ENCODE data around the gene ROCK2. TPM values are rescaled to one million over a fixed set of nuclear protein-coding genes. Genes with fewer than 3 reads are reported as not detected.

ROCK2 gene
- polyA plus RNA-seq, 3 donors = 2.8 to 10.2 (median 4.3) TPM

- no peak overlapping the region for H3K27ac ChIP-seq (ENCODE audit: low read depth in 1 of 2, low read length in 2 of 2)
- no peak for TF ChIP-seq CTCF (IDR thresholded peaks at IDR 0.05)
- H3K36me3 ChIP-seq (replicated peaks in 1 of 2; ENCODE audit: control insufficient read depth in 1 of 2, insufficient read depth in 2 of 2, low read length in 2 of 2) = peaks cover 0 to 19% of the 10 kb centered on the region in 2 donors
- H3K4me3 Mint-ChIP-seq = no peak overlapping the region
- WGBS (ENCODE audit: insufficient coverage) = no CpG with 5 or more reads among the region's 2 CpGs
- H3K4me3 ChIP-seq (replicated peaks in 1 of 3; ENCODE audit: low read depth in 2 of 3, low read length in 3 of 3) = no peak overlapping the region
- H3K27me3 ChIP-seq (ENCODE audit: control insufficient read depth in 2 of 2, insufficient read depth in 2 of 2, low read length in 2 of 2) = no peaks in the 10 kb centered on the region
- no peaks in the 10 kb centered on the region for H3K4me1 ChIP-seq (ENCODE audit: control insufficient read depth in 1 of 2, insufficient read depth in 2 of 2, low read length in 2 of 2)
- peaks cover 0 to 3% (median 2%) of the 10 kb centered on the region in 3 donors for H3K27me3 Mint-ChIP-seq (ENCODE audit: low read depth in 3 of 3)
- H3K9ac ChIP-seq (ENCODE audit: insufficient read depth, low read length, poor library complexity, severe bottlenecking) = no peak overlapping the region
- peaks cover 9% of the 10 kb centered on the region for H4K20me1 ChIP-seq (ENCODE audit: insufficient read depth, low read length)
- peaks cover 12% of the 10 kb centered on the region for H3K79me2 ChIP-seq (ENCODE audit: insufficient read depth, low read length)
- no peak overlapping the region for H3K4me2 ChIP-seq (replicated peaks; ENCODE audit: extremely low read depth, low read length, poor library complexity, severe bottlenecking)
- H3K27ac Mint-ChIP-seq = no peak overlapping the region
- H3K9me3 ChIP-seq (replicated peaks in 1 of 2; ENCODE audit: control insufficient read depth in 1 of 2, insufficient read depth in 1 of 2, low read length in 2 of 2) = no peaks in the 10 kb centered on the region
- intact Hi-C loops (cut with micrococcal nuclease) = no loop called here
- H3K9me3 Mint-ChIP-seq = peaks cover 0 to 3% (median 0%) of the 10 kb centered on the region in 7 donors
- H2AFZ ChIP-seq (ENCODE audit: insufficient read depth, low read depth, low read length, poor library complexity, severe bottlenecking) = no peak overlapping the region
- H3K4me1 Mint-ChIP-seq = no peaks in the 10 kb centered on the region
- DNase-seq = no peak
- H3K36me3 Mint-ChIP-seq = peaks cover 23 to 24% of the 10 kb centered on the region in 2 donors
Observed at GRCh38 chr2:11260979-11261378, 83.5 kb downstream of the ROCK2 start.

- Mint-ChIP-seq H3K27ac (no peak overlapping the region), H3K4me3 (no peak overlapping the region), H3K9me3 (peaks cover 0 to 3% (median 0%) of the 10 kb centered on the region in 7 donors), H3K36me3 (peaks cover 20% of the 10 kb centered on the region in 2 donors), H3K4me1 (no peaks in the 10 kb centered on the region), H3K27me3 (ENCODE audit: low read depth in 3 of 3) (peaks cover 0 to 3% (median 2%) of the 10 kb centered on the region in 3 donors)
- no peak for DNase-seq
- Histone ChIP-seq H4K20me1 (ENCODE audit: insufficient read depth, low read length) (no peaks in the 10 kb centered on the region), H3K36me3 (replicated peaks in 1 of 2; ENCODE audit: control insufficient read depth in 1 of 2, insufficient read depth in 2 of 2, low read length in 2 of 2) (peaks cover 0 to 19% of the 10 kb centered on the region in 2 donors), H3K27me3 (ENCODE audit: control insufficient read depth in 2 of 2, insufficient read depth in 2 of 2, low read length in 2 of 2) (no peaks in the 10 kb centered on the region), H3K79me2 (ENCODE audit: insufficient read depth, low read length) (peaks cover 12% of the 10 kb centered on the region), H3K4me3 (replicated peaks in 1 of 3; ENCODE audit: low read depth in 2 of 3, low read length in 3 of 3) (no peak overlapping the region), H3K9ac (ENCODE audit: insufficient read depth, low read length, poor library complexity, severe bottlenecking) (no peak overlapping the region), H3K9me3 (replicated peaks in 1 of 2; ENCODE audit: control insufficient read depth in 1 of 2, insufficient read depth in 1 of 2, low read length in 2 of 2) (no peaks in the 10 kb centered on the region), H3K27ac (ENCODE audit: low read depth in 1 of 2, low read length in 2 of 2) (no peak overlapping the region), H3K4me2 (replicated peaks; ENCODE audit: extremely low read depth, low read length, poor library complexity, severe bottlenecking) (no peak overlapping the region), H3K4me1 (ENCODE audit: control insufficient read depth in 1 of 2, insufficient read depth in 2 of 2, low read length in 2 of 2) (no peaks in the 10 kb centered on the region), H2AFZ (ENCODE audit: insufficient read depth, low read depth, low read length, poor library complexity, severe bottlenecking) (no peak overlapping the region)
- no peak for TF ChIP-seq CTCF (IDR thresholded peaks at IDR 0.05)
- WGBS (ENCODE audit: insufficient coverage) = 90% methylated on average over 2 of the region's 3 CpGs
- intact Hi-C loops (cut with micrococcal nuclease) = no loop called here
Observed at GRCh38 chr2:11257964-11258363, 86.5 kb downstream of the ROCK2 start.
